Measurements from ENCODE around the gene IGFBP6.

The IGFBP6 gene, protein sequence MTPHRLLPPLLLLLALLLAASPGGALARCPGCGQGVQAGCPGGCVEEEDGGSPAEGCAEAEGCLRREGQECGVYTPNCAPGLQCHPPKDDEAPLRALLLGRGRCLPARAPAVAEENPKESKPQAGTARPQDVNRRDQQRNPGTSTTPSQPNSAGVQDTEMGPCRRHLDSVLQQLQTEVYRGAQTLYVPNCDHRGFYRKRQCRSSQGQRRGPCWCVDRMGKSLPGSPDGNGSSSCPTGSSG

DNA sequence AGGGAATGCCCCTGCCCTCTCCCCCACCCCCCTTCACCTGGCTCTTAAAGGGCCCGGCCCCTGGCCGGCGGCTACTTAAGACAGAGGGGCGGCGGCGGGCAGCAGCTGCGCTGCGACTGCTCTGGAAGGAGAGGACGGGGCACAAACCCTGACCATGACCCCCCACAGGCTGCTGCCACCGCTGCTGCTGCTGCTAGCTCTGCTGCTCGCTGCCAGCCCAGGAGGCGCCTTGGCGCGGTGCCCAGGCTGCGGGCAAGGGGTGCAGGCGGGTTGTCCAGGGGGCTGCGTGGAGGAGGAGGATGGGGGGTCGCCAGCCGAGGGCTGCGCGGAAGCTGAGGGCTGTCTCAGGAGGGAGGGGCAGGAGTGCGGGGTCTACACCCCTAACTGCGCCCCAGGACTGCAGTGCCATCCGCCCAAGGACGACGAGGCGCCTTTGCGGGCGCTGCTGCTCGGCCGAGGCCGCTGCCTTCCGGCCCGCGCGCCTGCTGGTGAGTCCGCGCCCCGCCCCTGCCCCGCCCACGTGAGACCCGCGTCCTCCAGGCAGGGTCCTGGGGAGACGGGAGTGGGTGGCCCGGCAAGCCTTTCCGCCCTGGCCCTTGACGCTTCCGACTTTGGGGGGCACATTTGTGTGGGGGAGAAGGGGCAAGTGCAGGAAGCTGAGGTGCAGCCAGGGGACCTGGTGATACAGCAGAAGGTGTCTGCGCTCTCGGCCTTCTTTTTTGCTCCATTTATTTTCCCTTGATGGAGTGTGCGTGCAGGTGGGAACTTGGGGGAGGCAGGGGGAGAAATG, at the start of gene IGFBP6:
TSS of gene IGFBP6 (plus strand) at position 104 of the 790 bp plus-strand sequence. CDS start at position 155, 51 bp downstream.
- DNase-seq, result peak in 1 of 2 donors; percentile 24

DNA sequence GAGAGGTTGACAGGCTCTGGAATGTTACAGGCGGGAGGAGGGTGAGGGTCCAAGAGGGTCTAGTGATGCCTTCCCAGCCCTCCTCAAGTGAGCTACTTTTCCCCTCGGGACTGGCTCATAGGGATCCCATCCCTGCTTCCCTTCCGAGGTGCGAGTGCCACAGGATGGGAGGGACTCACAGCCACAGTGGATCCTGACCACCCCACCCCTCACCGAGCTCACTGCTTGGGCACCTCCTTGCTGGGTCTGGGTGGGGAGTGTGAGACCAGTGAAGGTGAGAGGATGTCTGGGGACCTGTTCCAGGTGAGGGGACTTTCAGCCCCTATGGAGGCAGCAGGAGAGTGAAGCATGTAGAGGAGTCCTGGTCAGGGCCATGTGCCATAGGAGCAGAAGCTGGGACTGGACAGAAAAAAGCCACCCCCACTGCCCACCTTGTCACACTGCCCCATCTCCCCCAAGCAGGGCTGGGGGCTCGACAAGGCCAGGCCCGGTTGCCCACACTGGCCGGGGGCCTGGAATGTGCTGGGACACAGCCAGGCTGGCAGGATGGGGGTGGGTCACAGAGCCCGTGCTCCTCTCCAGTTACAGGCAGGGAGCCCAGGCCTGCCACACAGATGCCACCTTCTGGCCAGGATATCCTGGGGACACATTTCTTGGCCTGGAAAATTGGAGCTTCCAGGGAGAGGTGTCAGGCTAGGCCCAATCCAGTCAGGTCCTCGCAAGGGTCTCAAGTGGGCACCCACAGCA, 49.3 kb upstream of the IGFBP6 start:
- DNase-seq, result no peak

DNA sequence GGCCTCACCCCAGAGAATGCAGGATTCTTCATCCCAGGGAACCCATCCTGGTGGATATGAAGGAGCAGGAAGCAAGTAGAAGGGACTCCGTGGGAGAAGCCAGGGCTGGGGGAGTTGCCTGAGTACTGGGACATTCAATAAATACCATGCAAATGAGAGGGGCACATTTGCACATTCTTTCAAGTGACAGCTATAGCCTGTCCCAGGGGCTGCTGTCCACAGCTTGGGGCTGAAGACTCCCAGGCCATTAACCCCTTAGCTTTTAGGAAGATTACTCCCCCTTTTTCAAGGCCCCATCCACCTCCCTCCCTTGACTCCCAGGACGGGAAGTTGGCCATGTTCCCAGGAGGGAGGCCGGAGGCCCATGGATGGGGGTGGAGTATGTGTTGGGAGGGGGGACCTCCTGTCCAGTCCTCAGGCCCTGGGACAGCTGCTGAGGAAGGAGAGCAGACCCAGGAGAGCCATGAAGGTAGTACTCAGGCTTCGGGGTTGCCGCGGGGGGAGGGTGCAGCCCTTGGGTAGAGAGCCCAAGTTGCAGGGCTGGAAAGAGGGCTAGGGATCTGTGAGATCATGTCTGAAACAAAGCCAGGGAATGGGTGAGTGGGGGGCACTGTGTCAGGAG, 48.6 kb upstream of the IGFBP6 start:
- DNase-seq, result no peak

DNA sequence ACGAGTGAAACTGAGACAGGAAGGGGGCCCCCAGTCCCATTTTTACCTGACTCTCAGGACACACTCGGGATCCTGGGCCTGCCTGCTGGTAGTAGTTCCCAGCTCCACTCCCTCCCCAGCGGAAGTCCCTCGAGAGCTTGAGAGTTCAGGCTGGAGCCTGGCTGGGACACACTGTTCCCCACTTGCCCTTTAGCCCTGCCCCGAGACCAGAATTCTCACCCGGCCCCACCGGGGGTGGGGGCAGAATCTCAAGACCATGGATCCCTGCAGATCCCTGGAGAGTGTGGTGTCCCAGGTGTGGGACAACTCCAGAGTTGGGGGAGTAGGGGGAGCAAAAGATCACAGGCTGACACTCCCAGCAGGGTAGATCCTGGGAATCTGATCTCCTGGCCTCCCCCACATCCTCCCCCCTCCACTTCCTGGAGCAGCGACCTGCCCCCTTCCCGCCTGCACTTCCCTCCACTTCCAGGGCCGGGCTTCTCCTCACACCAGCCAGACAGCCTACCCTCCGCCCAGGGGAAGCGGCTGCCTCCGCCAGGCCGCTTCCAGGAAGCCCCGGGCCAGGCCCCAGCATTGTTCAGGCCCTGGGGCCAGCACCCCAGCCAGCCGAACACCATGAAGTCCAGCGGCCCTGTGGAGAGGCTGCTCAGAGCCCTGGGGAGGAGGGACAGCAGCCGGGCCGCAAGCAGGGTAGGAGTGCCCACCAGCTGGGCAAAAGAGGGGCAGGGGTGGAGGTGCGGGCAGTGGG, 47.7 kb upstream of the IGFBP6 start, which contains the start of gene TNS2:
TSS of gene TNS2 (plus strand) at position 495 of the 748 bp plus-strand sequence. CDS start at position 616, 121 bp downstream.
- DNase-seq, result no peak

DNA sequence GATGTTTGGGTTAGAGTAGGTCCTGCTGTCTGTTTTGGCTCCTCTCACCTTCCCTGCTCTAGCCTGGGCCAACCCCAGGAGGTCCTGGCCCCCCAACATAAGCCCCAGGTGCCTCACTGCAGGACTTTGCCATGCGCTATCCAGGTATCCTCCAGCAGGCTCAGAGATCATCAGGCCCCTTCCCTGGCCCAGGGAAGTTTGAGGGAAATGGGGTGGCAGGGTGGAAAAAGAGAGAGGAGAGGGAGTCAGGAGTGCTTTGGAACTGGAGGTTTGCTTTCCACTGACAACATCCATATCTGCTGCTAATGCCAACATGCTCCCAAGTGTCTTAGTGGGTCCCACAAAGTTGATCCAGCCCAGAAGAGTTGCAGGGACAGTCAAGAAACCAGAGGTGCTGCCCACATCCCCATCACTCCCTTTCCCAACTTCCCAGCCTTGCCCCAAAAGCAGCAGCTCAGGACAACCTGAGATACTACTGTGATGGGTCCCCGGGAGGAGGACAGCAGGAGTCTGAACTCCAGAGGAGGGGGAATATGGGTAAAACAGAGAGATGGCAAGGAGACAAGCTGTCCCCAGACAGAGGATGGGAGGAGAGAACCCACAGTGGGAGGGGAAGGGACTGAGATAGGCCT, 46.9 kb upstream of the IGFBP6 start:
- DNase-seq, result no peak

DNA sequence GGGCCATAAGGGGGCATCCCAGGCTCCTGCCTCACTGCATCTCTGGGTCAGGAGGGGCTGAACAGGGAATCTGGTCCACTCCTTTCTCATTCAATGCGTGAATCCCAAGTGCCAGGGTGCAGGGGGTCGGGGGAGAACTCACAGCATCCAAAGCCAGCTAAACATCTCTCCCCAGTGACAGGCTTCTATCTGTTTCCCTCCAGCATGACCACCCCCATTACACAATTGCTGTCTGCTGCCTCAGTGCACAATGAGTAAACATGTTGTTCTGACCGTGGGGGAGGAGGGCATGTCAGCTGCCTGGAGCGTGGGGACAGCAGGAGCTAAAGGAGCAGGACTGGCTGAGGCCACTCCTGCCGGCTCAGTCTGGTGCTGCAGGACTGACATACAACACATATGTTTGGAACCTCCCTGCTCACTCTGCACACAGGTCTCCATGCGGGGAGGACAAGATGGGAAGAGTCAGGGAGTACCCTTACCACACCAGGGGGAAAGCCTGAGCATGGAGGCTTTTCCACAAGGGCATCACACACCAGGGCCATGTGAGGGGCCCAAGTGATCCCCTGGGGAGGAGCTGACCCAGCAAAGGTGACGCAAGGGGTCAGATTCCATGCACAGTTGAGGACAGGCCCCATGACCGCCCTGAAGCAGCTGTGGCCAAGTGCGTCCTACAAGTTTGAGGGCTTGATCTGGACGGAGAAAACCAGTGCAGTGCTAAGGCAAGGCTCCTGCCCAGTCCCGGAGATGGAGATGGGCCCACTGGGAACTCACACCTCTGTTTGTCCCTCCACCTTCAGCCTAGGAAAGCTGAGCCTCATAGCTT, 46.2 kb upstream of the IGFBP6 start:
- no peak for DNase-seq

DNA sequence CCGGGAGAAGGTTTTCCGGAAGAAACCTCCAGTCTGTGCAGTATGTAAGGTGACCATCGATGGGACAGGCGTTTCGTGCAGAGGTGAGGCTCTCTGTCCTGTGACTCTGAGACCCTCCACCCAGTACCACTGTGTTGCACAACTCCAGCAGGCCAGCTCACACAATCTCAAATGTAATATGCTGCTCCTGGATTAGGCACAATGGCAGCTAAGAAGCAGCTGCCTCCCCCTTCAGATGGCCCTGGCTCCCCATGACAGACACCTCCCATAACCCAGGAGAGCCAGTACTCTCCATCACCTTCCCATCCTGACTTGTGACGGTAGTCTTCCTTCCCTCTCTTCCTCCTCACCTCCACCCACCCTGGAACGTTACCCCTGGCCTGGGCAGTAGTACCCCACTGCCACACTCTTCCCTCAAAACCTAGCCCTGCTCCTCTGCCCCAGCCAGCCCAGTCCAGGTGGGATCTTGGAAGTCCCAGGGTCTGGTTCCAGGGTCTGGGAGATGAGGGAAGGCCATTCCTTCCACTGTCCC, 45.5 kb upstream of the IGFBP6 start:
- no peak for DNase-seq

DNA sequence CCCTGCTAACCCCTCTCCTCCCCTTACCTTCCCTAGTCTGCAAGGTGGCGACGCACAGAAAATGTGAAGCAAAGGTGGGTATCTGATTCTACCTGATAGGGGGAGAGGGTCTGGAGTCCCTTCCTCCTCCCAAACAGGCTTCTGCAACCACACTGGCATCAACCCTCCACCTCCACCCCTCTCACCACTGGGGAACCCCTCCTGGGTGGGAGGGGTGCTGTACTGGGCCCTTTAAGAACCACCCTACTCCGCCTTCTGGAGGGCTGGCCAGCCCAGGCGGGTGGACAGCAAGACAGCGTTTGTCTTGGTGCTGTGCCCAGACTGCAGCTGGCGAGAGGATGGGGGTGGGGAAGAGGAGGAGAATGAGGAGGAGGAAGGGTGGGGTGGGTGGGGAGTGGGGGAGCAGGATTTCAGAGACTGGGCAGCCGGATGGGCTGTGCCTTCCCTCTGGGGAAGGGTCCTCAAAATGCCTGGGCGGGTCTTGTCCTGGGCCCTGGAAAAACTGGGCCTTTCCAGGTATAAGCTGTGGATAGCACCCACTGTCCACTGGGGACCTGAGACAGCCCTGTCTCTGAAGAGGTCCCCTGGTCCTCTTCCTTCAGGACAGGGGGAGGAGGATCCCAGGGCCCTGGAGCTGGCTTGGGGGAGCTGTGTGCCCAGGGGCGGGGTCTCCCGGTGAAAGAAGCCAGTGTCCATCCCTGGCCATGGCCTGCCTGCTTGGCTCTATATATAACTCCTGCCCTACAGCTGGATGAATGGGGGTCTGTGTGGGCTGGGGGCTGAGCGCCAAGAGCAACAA, 44.8 kb upstream of the IGFBP6 start:
- DNase-seq, result no peak

DNA sequence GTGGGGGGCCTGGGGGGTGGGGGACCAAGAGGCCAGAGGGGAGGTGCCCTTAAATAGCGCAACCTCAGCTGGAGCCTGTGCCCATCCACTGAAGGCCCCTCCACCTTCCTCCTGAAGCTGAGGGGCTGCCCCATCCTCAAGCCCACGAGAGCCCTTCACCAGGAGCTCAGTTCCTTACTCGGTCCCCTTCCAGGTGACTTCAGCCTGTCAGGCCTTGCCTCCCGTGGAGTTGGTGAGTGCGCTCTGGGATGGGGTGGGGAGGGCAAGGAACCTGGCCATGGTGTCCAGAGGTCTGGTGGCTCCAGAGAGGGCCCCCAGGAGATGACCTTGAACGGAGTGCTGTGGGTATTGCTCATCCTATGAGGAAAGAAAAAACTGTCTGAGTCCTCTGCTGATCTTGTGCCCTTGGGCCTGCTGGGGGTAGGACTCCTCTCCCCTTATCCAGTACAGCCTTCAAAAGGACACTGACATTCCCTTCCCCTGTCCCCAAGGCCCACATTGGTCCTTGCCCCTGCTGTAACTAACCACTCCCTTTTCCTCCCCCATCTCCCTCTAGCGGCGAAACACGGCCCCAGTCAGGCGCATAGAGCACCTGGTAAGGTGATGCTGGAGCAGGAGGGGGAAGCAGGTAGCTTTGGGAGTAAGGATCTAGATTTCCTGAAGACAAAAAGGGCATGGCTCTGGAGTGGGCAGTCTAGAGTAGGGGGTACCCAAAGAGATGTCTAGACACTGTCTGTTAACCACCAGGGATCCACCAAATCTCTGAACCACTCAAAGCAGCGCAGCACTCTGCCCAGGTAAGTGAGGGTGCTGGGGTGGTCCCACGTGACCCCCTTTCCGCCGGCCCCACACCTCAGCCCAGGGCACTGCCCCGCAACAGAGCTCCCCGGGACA, 44.0 kb upstream of the IGFBP6 start:
- DNase-seq, result peak in 1 of 2 donors; percentile 41

DNA sequence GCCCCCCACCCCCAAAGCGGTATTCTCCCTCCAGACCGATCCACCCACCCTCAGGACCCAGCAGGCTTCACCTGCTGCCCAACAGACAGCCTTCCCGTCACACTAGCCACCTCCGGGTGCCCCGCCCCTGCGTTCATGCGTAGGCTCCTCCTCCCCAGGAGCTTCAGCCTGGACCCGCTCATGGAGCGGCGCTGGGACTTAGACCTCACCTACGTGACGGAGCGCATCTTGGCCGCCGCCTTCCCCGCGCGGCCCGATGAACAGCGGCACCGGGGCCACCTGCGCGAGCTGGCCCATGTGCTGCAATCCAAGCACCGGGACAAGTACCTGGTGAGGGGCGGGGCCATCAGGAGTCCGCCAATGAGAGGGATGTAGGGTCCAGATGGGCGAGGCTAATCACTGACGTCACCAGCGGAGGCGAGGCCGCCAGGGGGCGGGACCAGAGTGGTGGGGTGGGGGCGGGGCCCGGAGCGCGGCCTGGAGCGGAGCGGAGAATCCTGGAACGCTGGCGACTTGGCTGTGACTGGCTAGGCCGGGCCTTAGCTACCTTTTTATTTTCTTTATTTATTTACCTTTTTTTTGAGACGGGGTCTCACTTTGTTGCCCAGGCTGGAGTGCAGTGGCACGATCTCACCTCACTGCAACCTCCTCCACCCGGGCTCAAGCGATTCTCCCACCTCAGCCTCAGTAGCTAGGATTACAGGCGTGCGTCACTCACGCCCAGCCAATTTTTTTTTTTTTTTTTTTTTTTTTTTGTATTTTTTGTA, 43.2 kb upstream of the IGFBP6 start:
- DNase-seq, result peak; percentile 39 to 75

DNA sequence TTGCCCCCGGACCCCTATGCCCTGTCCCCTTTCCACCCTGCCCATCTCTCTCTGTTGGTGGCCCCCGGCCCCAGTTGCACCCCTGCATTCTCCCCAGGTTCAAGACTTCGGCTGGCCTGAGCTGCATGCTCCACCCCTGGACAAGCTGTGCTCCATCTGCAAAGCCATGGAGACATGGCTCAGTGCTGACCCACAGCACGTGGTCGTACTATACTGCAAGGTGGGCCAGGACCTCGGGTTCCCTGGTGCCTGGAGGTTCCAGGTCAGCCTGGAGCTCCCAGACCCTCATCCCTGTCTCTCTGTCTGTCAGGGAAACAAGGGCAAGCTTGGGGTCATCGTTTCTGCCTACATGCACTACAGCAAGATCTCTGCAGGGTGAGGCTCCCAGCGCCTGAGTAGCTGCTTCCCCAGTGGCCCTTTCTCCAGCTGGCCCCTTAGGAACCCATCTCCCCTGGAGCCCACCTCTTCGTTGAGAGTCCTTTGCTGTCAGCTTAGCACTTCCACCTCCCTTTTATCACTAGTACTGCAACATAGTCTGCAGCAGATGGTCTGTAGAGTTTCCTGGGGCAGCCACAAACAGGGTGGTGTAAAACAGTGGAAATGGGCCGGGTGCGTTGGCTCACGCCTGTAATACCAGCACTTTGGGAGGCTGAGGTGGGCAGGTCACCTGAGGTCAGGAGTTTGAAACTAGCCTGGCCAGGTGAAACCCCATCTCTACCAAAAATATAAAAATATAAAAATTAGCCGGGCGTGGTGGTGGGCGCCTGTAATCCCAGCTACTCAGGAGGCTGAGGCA, 41.8 kb upstream of the IGFBP6 start:
- no peak for DNase-seq

DNA sequence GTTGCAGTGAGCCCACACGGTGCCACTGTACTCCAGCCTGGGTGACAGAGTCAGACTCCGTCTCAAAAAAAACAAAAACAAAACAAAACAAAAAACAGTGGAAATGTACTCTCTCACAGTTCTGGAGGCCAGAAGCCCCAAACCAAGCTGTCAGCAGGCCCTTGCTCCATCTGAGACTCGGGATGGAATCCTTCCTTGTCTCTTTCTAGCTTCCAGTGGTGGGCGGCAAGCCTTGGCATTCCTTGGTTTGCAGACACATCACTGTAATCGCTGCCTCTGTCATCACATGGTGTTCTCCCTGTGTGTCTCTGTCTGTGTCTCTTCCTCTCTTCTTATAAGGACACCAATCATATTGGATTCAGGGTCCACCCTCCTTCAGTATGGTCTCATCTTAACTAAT, 41.2 kb upstream of the IGFBP6 start:
- DNase-seq, result no peak

DNA sequence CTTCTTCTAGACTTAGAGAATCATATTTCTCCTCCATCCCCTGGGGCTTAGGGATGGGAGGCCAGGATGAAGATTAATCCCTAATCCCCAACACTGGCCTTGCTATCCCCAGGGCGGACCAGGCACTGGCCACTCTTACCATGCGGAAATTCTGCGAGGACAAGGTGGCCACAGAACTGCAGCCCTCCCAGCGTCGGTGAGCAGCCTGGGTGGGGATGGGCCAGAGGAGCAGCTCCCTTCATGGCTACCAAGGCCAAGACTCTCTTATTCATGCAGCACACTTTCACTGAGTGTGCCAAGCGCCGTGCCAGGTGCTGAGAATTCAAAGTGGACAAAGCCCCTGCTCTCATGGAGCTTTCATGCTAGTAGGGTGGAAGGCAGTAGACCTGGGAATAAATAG, 40.6 kb upstream of the IGFBP6 start:
- DNase-seq, result no peak

DNA sequence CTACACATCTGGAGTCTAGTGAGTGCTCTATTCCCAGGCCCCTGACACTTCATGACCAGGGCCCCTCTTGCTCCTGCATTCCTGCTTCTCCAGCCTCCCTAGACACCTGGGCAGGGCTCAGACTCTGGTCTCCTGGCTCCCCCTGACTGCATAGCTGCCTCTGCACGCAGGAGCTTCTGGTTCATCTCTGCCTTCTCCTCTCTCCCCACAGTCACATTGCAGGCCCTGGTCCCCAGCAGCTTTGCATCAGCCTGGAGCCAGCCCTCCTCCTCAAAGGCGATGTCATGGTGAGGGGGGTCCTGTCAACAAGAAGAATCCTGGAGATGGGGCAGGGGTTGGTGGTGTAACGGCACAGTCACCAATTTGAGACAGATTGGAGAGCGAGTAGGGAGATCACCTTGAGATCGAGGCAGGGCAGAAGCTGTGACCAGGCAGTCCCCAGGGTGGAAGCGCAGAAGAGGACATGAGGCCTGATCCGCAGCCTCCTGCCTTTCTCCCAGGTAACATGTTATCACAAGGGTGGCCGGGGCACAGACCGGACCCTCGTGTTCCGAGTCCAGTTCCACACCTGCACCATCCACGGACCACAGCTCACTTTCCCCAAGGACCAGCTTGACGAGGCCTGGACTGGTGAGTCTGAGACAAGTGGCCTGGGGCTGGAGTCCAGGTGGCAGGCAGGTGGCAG, 39.5 kb upstream of the IGFBP6 start:
- DNase-seq, result no peak

DNA sequence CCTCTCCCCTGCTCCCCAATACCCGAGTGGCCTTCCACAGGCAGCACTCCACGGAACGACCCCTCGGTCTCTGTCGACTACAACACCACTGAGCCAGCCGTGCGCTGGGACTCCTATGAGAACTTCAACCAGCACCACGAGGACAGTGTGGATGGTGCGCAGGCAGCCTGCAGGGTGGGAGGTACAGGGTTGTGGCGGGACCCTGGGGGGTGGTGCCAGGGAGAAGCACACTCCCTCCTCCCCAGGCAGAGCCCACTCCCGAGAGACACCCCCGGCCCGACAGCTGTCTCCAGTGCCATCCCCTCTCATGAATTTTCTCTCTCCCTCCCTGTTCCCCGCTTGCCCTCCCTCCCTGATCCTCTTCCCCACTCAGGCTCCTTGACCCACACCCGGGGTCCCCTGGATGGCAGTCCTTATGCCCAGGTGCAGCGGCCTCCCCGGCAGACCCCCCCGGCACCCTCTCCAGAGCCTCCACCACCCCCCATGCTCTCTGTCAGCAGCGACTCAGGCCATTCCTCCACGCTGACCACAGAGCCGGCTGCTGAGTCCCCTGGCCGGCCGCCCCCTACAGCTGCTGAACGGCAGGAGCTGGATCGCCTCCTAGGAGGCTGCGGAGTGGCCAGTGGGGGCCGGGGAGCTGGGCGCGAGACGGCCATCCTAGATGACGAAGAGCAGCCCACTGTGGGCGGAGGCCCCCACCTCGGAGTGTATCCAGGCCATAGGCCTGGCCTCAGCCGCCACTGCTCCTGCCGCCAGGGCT, 38.6 kb upstream of the IGFBP6 start:
- DNase-seq, result no peak
